ENCODE results near the gene VPS26C. TPM values are rescaled to one million over a fixed set of nuclear protein-coding genes. Genes with fewer than 3 reads are reported as not detected.

VPS26C gene
- polyA plus RNA-seq, 2 of the 4 experiments (the other 2 are of a cell fraction) = 24.2 to 29.5 TPM

DNA sequence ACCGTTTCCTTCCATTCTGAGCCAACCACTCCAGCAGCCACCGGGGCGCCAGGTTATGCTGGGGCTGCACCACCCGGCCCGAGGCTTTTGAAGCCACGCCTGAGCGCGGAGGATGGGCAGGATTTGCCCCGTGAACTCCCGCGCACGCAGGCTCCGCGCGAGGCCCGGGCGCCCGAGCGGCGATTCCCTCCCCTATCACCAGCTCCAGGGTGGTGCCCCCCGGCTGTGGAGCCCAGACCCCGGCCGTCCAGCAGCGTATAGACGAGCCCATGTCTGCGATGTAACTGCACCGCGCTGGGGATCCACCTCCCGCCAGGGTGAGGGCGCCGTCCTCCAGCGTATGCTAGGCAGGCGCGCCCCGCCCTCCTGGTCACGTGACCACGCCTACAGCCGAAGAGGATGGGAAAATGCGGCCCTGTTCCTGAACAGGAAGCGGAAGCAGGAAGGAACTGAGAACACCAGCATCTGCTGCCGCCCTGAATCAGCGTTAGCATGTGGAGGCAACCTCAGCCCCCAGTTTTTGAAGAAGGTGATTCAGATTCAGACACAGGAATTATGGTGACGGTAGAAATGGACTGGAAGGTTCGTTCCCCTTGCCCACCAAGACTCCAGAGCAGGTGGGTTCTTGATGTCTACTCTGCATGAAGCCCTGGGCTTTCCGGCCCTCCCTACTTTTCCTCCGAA lies 46.0 kb downstream of the VPS26C start (continued):
- TF ChIP-seq, protein P1, sequence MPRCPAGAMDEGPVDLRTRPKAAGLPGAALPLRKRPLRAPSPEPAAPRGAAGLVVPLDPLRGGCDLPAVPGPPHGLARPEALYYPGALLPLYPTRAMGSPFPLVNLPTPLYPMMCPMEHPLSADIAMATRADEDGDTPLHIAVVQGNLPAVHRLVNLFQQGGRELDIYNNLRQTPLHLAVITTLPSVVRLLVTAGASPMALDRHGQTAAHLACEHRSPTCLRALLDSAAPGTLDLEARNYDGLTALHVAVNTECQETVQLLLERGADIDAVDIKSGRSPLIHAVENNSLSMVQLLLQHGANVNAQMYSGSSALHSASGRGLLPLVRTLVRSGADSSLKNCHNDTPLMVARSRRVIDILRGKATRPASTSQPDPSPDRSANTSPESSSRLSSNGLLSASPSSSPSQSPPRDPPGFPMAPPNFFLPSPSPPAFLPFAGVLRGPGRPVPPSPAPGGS (IDR thresholded peaks at IDR 0.05) = peak; percentile 54; the same call in 1 of the 3 replicates
- TF ChIP-seq TP53 (CRISPR knock-in tag; IDR thresholded peaks at IDR 0.05) (0 out of 2 replicates have a peak, but pooled peaks have one; percentile 12), SMC3 (IDR thresholded peaks at IDR 0.05) (0 out of 3 replicates have a peak, but pooled peaks have one; percentile 6), JUN (IDR thresholded peaks at IDR 0.05) (peak in 1 of 2 experiments; percentile 81; a peak in 2 of 5 replicates), HOXB5 (CRISPR knock-in tag; IDR thresholded peaks at IDR 0.05) (no peak), CHD2 (IDR thresholded peaks at IDR 0.05; ENCODE audit: low read length, partially characterized antibody) (no peak), RAD21 (conservative IDR thresholded peaks at IDR 0.05 in 1 of 2, IDR thresholded peaks at IDR 0.05 in 1 of 2) (peak; percentile 56 to 66), HEYL (CRISPR knock-in tag; IDR thresholded peaks at IDR 0.05) (no peak), FOXS1 (CRISPR knock-in tag; IDR thresholded peaks at IDR 0.05) (0 out of 2 replicates have a peak, but pooled peaks have one; percentile 10), PHF8 (IDR thresholded peaks at IDR 0.05; ENCODE audit: borderline replicate concordance, low read depth) (peak; percentile 44; the same call in 1 of the 2 replicates), KDM5A (IDR thresholded peaks at IDR 0.05) (peak; percentile 65), PBX3 (IDR thresholded peaks at IDR 0.05) (no peak)
- TF ChIP-seq, protein P2, sequence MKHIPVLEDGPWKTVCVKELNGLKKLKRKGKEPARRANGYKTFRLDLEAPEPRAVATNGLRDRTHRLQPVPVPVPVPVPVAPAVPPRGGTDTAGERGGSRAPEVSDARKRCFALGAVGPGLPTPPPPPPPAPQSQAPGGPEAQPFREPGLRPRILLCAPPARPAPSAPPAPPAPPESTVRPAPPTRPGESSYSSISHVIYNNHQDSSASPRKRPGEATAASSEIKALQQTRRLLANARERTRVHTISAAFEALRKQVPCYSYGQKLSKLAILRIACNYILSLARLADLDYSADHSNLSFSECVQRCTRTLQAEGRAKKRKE (CRISPR knock-in tag; IDR thresholded peaks at IDR 0.05; ENCODE audit: low read depth) = peak; percentile 54; the same call in 1 of the 2 replicates
- TF ChIP-seq, protein P3, sequence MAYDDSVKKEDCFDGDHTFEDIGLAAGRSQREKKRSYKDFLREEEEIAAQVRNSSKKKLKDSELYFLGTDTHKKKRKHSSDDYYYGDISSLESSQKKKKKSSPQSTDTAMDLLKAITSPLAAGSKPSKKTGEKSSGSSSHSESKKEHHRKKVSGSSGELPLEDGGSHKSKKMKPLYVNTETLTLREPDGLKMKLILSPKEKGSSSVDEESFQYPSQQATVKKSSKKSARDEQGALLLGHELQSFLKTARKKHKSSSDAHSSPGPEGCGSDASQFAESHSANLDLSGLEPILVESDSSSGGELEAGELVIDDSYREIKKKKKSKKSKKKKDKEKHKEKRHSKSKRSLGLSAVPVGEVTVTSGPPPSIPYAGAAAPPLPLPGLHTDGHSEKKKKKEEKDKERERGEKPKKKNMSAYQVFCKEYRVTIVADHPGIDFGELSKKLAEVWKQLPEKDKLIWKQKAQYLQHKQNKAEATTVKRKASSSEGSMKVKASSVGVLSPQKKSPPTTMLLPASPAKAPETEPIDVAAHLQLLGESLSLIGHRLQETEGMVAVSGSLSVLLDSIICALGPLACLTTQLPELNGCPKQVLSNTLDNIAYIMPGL (CRISPR knock-in tag; IDR thresholded peaks at IDR 0.05; ENCODE audit: borderline replicate concordance) = no peak

DNA sequence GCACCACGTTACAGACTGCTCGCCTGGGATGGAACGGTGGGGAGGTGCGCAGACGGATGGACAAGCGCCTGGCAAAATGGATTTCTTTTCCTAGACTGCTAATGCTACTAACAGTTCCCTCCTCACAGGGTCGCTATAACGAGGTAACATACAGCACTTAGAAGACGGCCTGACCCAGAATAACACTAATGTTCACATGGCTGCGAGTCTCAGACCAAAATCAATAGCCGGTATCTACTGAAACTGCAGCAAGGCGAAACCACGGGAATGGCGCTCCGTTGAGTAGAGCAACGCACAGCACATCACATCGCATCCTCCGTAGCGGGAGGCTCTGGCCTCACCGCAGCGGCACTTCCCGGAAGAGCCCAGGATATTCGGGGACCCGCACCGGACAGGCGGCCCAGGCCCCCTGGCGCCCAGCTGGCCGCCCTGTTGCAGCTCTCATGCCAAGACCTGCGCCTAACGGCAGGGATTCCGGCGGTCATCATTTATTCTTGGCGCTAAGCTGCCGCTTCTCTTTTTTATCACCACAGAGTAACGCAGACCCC lies 46.6 kb downstream of the VPS26C start:
- Histone ChIP-seq H3K9me3 (no peaks in the 10 kb centered on the region), H3K4me1 (peaks cover 5% of the 10 kb centered on the region; the same call in 1 of the 3 replicates), H3K27ac (peak overlapping the region; percentile 83 to 99), H3K4me2 (peak overlapping the region; percentile 79), H3K4me3 (peak overlapping the region; percentile 89)
- DNase-seq (ENCODE audit: low read depth in 1 of 2, low spot score in 1 of 2) (peak; percentile 15 to 46), FAIRE-seq (no peak), ATAC-seq (peak; percentile 85 to 88)
- CTCF ChIA-PET = interaction anchor here (0.6 to 1.9 kb wide), 8 partner anchors 9 to 1136 kb away, joined by 3 to 7 read pairs (median 4); no protein-coding TSS in a partner anchor
- 30% methylated on average over 18 of the region's 35 CpGs for WGBS (ENCODE audit: missing lambda C conversion rate)
- TF ChIP-seq CEBPB (IDR thresholded peaks at IDR 0.05) = no peak
- TF ChIP-seq TP53 (CRISPR knock-in tag; IDR thresholded peaks at IDR 0.05) = no peak
- no peak for TF ChIP-seq HOXA7 (CRISPR knock-in tag; IDR thresholded peaks at IDR 0.05)
- no peak for TF ChIP-seq POLR2A (IDR thresholded peaks at IDR 0.05; ENCODE audit: low read length)
- TF ChIP-seq NR3C1 (IDR thresholded peaks at IDR 0.05) = no peak
- TF ChIP-seq RAD21 (conservative IDR thresholded peaks at IDR 0.05 in 1 of 2, IDR thresholded peaks at IDR 0.05 in 1 of 2) = no peak
- no peak for TF ChIP-seq EHF (CRISPR knock-in tag; IDR thresholded peaks at IDR 0.05)
- TF ChIP-seq ZC3H11A (IDR thresholded peaks at IDR 0.05) = no peak
- no peak for TF ChIP-seq JUN (IDR thresholded peaks at IDR 0.05)
- no peak for TF ChIP-seq CHD4 (IDR thresholded peaks at IDR 0.05; ENCODE audit: borderline replicate concordance)
- no peak for TF ChIP-seq ZNF302 (CRISPR knock-in tag; IDR thresholded peaks at IDR 0.05)
- no peak for TF ChIP-seq NPAS2 (CRISPR knock-in tag; IDR thresholded peaks at IDR 0.05; ENCODE audit: borderline replicate concordance)
- TF ChIP-seq PBX3 (IDR thresholded peaks at IDR 0.05) = no peak
- no peak for TF ChIP-seq ZFP36 (IDR thresholded peaks at IDR 0.05; ENCODE audit: borderline replicate concordance, partially characterized antibody)
- no peak for TF ChIP-seq ESRRA (IDR thresholded peaks at IDR 0.05; ENCODE audit: borderline replicate concordance, low read length)
- no peak for TF ChIP-seq MAZ (IDR thresholded peaks at IDR 0.05; ENCODE audit: borderline replicate concordance, low read depth, low read length)
- POLR2A ChIA-PET = interaction anchor here (1.0 to 1.5 kb wide), 2 partner anchors 47 to 343 kb away, joined by 3 to 4 read pairs; no protein-coding TSS in a partner anchor
